Rectal smooth muscle tissue (tissue), 1 donor: Measurements from ENCODE around the gene RFX2.
"Not testable (repeated sequence)": the region's sequence is repeated elsewhere in the genome, so short reads cannot be mapped to it uniquely, and the experiment has no call there.

ENCODE experiments used
- H3K27ac ChIP-seq: one replicate; pipeline ENCODE4 v1.7.0; 2013; ENCODE audit warnings: low read depth, low read length, inconsistent platforms
- H3K27me3 ChIP-seq: one replicate; pipeline ENCODE4 v1.7.0; 2013; ENCODE audit warnings: low read length; ENCODE audit not compliant: control insufficient read depth, insufficient read depth
- H3K36me3 ChIP-seq: one replicate; pipeline ENCODE4 v1.7.0; 2013; ENCODE audit warnings: low read length; ENCODE audit not compliant: control insufficient read depth, insufficient read depth
- H3K4me1 ChIP-seq: one replicate; pipeline ENCODE4 v1.7.0; 2013; ENCODE audit warnings: low read length; ENCODE audit not compliant: control insufficient read depth, insufficient read depth
- H3K4me3 ChIP-seq: one replicate; pipeline ENCODE4 v1.7.0; 2013; ENCODE audit warnings: low read length
- H3K9ac ChIP-seq: one replicate; pipeline ENCODE4 v1.7.0; 2013; ENCODE audit warnings: low read length

Gene RFX2

DNA sequence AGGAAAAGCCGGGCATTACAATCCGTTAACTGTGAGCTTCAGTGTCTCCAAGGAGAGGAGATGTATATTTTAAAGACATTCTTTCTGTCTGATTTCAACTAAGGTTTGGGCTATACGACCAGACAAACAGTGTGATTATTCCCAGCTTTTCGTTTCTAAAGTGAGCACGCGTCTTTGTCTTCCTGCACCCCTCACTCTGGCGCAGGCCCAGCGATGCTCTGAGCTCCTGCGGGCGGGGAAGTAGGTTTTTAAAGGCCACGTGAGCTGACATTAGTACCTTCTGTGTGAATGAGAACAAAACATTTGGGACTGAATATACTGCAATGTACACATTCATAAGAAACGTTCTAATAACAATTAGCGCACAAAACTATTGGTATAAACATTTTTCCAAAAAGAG, 117.1 kb downstream of the RFX2 start:
- peak overlapping the region; percentile 56 for H3K27ac ChIP-seq
- no peaks in the 10 kb centered on the region for H3K27me3 ChIP-seq
- H3K4me3 ChIP-seq = no peak overlapping the region
- H3K9ac ChIP-seq = no peak overlapping the region
- H3K4me1 ChIP-seq = peaks cover 13% of the 10 kb centered on the region
- H3K36me3 ChIP-seq = peaks cover 8% of the 10 kb centered on the region

DNA sequence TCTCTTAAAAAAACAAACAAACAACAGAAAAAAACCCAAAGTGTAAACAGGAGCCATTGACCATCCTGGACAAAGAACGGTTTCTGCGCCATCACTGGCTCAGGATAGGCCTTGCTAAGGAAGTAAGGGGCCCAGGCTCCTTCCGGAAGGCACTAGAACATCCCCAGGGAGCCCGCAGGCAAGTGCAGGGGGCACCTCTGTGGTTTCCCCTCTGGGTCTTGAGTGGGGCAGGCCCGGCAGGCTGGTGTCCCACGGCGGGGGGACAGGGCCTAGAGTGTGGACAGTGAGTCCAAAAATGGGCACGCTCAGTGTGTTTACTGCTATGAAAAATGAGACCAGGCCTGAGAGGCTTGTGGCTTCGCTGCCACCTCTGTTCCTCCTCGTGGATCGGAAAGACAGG, 117.5 kb downstream of the RFX2 start:
- peaks cover 8% of the 10 kb centered on the region for H3K36me3 ChIP-seq
- peak overlapping the region; percentile 56 for H3K27ac ChIP-seq
- peaks cover 13% of the 10 kb centered on the region for H3K4me1 ChIP-seq
- H3K4me3 ChIP-seq = no peak overlapping the region
- no peak overlapping the region for H3K9ac ChIP-seq
- H3K27me3 ChIP-seq = no peaks in the 10 kb centered on the region

DNA sequence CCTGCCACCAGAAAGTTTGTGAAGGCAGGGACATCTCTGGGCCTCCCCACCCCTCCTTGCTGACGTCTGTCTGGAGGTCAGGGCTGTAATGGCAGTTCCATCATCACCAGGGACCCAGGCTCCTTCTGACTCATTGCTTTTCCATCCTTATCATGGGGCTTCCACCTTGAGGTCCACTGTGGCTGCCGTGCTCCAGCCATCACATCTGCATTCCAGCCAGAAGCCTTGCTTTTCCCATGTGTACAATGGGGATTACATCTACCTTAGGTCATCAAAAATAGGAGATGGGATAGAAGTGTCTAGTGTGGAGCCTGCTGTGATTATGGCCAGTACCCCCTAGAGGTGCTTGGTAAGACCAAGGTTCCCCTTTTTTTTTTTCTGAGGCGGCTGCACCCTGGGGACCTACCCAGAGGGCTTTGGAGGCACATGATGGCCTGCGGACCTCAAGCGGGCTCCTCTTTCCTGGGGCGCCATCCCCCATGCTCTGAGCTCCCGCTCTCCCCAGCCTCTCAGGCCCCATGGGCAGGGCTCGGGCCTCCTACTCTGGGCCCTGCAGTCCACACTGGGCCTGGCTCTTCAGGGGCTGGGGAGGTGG, 119.0 kb downstream of the RFX2 start:
- H3K36me3 ChIP-seq = peaks cover 5% of the 10 kb centered on the region
- H3K4me3 ChIP-seq = no peak overlapping the region
- H3K4me1 ChIP-seq = peaks cover 16% of the 10 kb centered on the region
- H3K27me3 ChIP-seq = no peaks in the 10 kb centered on the region
- H3K9ac ChIP-seq = no peak overlapping the region
- no peak overlapping the region for H3K27ac ChIP-seq

DNA sequence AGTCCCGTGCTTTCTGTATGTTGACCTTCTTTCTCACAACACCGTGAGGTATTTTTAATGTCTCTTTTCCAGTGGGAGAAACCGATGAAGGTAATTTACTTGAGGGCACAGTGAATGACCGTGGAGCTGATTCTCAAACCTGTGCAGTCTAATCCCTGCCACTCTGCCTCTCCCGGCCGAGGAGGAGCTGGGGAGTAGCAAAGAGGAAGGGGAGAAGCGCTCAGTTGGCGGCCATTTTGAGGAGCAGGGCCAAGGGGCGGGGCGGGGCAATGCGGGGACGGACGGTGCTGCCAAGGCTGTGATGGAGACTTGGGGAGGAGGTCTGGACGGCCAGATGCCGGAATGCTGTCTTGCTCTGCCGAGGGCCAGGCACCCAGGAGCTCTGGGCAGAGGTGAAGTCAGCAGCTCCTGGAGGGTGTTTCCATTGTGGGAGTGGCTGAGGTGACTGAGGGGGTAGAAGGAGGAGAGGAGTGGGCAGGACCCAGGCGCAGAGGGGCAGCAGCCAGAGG, 120.0 kb downstream of the RFX2 start:
- H3K9ac ChIP-seq = no peak overlapping the region
- no peaks in the 10 kb centered on the region for H3K27me3 ChIP-seq
- H3K4me3 ChIP-seq = no peak overlapping the region
- H3K4me1 ChIP-seq = peaks cover 16% of the 10 kb centered on the region
- no peaks in the 10 kb centered on the region for H3K36me3 ChIP-seq
- H3K27ac ChIP-seq = no peak overlapping the region

DNA sequence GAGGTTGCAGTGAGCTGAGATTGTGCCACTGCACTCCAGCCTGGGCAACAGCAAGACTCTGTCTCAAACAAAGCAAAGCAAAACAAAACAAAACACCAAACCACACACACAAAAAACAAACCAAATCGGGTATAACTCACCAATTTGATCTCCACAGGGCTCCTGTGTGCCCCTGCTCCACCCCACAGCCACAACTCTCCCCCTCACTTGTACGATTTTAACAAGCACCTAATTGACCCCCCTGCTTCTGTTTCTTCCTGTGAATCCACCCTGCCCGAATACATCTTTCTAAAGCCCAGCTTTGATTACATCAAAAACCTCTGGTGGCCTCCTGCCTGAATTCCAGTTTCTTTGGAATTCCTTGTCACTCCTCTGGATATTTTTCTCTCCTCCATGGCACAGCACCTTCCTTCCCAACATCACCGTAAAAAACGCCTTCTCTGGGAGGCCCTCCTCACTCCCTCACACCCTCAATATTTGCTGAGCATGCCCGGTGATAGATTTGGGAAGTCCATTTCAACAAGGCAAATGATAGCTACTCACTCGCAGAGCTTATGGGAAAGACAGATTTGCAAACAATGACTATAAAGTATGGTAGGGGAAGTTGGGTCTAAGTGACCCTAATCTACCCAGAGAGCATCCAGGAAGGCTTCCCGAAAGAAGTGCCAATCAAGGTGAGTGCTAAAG, 120.8 kb downstream of the RFX2 start:
- H3K36me3 ChIP-seq = no peaks in the 10 kb centered on the region
- H3K4me3 ChIP-seq = no peak overlapping the region
- no peak overlapping the region for H3K27ac ChIP-seq
- no peak overlapping the region for H3K9ac ChIP-seq
- peaks cover 16% of the 10 kb centered on the region for H3K4me1 ChIP-seq
- H3K27me3 ChIP-seq = no peaks in the 10 kb centered on the region

DNA sequence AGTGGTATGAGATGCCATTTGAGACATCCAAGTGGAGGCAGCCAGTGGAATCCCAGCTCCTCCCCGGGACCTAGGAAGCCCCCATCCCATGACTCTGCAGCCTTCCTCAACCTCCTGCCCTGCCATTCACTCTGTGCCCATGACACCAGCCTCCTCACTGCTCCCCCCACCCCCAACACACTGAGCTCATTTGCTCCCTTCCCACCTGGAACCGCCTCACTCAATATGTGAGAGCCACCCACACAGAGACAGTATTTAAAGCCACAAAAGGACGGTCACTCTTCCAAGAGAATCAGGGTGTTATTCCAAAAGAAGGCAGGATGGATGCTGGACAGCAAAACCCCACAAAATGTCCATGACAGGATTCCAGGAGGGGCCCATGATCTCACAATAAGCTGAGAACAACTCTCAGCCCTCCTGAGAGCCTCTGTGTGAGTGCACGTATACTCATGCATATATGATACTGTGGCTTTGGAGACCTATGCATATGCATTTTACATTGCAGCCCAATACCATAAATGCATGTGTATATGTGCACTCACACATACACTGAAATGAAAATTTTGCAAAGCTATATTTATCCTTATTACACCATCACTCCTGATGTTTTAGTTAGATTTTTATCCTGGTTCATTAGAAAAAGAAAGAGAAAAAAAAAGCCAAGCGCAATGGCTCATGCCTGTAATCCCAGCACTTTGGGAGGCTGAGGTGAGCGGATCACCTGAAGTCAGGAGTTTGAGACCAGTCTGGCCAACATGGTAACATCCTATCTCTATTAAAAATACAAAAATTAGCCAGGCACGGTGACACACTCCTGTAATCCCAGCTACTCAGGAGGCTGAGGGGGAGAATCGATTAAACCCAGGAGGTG, 121.5 kb downstream of the RFX2 start:
- Histone ChIP-seq H3K27me3 (no peaks in the 10 kb centered on the region), H3K36me3 (no peaks in the 10 kb centered on the region), H3K27ac (no peak overlapping the region), H3K9ac (no peak overlapping the region), H3K4me3 (no peak overlapping the region), H3K4me1 (peaks cover 12% of the 10 kb centered on the region)

DNA sequence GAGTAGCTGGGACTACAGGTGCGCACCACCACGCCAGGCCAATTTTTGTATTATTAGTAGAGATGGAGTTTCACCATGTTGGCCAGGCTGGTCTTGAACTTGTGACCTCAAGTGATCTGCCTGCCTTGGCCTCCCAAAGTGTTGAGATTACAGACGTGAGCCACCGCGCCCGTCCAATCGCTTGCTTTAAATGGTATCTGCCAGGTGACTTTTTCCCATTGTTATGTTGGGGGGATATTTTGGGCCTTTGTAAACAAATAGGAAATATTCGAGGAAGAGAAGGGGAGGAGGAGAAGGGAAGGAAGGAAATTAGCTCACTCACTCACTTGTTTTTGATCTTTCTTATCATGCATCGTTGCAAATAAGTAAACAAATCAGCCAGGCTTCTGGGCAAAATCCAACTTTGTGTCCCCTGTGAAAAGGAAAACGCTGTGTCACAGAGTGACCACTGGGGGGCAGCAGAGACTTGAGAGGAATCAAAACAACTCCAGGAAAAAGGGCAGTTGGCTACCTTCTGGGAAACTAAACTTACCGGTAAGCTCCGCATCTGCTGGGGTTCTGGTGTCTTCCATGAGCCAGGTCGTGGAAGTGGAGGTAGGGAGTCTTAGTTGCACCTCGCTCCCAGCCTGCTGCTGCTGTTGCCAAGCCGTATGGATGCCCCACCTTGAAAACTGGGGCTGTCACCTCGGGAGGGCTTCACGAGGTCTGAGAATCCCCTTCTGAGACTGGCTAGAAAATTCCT, 123.1 kb downstream of the RFX2 start:
- Histone ChIP-seq H3K4me3 (peak overlapping the region; percentile 59), H3K9ac (peak overlapping the region; percentile 32), H3K4me1 (peaks cover 4% of the 10 kb centered on the region), H3K27ac (no peak overlapping the region), H3K36me3 (no peaks in the 10 kb centered on the region), H3K27me3 (no peaks in the 10 kb centered on the region)

DNA sequence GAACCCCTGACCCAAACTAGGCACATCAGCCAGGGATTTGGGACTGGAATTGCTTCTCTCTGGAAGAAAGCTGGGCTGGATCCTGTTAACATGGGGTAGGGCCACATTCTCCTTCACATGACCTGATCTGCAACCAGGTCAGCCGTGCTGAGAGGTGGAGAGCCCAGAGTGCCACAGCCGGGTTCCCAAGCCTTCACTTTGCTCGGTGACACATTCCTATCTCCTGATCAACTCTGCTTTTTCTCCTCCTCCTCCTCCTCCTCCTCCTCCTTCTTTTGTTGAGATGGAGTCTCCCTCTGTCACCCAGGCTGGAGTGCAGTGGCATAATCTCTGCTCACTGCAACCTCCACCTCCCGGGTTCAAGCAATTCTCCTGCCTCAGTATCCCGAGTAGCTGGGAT, 124.5 kb downstream of the RFX2 start:
- H3K27me3 ChIP-seq, H3K4me3 ChIP-seq, H3K9ac ChIP-seq, H3K27ac ChIP-seq, H3K4me1 ChIP-seq, H3K36me3 ChIP-seq: not testable (repeated sequence)

DNA sequence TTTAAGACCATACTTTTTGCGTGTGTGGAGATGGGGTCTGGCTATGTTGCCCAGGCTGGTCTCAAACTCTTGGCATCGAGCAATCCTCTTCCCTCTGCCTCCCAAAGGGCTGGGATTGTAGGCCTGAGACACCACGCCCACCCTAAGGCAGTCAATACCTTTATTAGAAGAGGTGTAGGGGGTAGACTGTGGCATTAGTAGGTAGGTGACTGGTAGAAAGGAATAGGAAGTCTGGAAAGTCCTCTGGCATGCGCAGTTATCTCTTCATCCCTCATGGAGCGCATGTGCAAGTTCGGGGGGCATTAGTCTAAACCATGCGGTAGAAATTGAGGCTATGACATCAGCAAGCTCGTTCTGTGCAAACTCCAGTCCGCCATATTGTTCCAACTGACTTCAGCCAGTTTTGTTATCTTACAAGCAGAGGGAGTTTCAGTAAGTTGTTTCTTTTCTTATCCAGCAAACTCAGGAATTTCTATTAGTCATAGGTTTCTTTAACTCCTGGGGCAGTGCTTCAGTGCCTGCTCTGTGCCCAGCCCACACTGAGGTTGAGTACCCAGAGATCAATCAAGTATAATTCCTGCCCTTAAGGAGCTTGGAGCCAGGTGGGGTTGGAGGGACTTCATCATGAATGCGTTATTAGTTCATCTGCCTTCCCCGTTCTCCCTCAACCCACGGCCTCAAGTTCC, 125.1 kb downstream of the RFX2 start:
- Histone ChIP-seq H3K4me1 (peaks cover 4% of the 10 kb centered on the region), H3K9ac (no peak overlapping the region), H3K27ac (no peak overlapping the region), H3K4me3 (no peak overlapping the region), H3K36me3 (no peaks in the 10 kb centered on the region), H3K27me3 (no peaks in the 10 kb centered on the region)

DNA sequence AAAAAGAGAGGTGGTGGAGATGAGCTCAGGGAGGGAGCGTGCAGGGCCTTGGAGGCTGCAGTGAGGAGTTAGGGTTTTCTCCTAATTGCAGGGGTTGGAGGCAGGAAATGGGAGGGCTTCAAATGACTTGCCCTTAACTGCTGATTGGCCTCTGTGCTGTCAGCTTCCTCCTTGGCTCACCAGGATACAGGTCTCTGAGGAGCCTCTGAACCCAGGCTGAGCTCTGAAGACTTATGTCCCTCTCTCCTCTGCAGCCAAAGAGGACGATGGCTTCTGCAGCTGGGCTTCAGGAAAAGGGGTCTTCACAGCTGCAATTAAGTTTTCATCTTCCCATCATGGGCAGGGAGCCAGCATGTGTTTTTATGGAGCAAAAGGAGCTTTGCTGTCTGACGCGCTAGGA, 125.7 kb downstream of the RFX2 start:
- H3K27ac ChIP-seq = no peak overlapping the region
- peaks cover 4% of the 10 kb centered on the region for H3K4me1 ChIP-seq
- H3K36me3 ChIP-seq = no peaks in the 10 kb centered on the region
- H3K9ac ChIP-seq = no peak overlapping the region
- no peaks in the 10 kb centered on the region for H3K27me3 ChIP-seq
- H3K4me3 ChIP-seq = no peak overlapping the region

DNA sequence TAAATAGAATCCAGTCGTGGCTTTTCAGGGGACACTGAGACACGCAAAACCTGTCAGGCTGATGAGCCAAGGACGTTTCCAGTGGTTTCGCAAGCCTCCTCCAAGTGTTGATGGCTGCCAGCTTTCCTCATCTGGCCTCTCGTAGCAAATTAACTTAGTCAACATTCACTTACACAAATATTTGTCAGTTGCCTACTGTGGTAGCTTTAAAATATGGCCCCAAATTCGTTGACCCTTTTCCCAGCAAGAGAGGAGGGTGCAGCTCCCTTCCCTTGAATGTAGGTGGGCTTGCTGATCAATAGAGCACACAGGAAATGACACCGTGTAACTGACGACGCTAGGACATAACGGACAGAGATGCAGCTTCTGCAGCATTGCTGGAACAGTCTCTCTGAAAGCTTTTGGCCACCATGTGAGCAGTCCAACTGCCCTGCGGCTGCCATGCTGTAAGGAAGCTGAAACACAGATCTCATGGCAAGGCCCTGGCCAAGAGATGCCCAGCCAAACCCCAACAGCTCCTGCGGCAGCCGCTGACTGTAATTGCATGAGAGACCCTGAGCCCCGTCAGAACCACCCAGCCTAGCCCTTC, 126.8 kb downstream of the RFX2 start:
- Histone ChIP-seq H3K4me1 (peaks cover 4% of the 10 kb centered on the region), H3K27ac (no peak overlapping the region), H3K36me3 (no peaks in the 10 kb centered on the region), H3K27me3 (no peaks in the 10 kb centered on the region), H3K9ac (no peak overlapping the region), H3K4me3 (no peak overlapping the region)
